ENCODE results near the gene IL34.
A peak's percentile ranks its signal among the peaks of the same experiment; 100 is the strongest.

Gene IL34

DNA sequence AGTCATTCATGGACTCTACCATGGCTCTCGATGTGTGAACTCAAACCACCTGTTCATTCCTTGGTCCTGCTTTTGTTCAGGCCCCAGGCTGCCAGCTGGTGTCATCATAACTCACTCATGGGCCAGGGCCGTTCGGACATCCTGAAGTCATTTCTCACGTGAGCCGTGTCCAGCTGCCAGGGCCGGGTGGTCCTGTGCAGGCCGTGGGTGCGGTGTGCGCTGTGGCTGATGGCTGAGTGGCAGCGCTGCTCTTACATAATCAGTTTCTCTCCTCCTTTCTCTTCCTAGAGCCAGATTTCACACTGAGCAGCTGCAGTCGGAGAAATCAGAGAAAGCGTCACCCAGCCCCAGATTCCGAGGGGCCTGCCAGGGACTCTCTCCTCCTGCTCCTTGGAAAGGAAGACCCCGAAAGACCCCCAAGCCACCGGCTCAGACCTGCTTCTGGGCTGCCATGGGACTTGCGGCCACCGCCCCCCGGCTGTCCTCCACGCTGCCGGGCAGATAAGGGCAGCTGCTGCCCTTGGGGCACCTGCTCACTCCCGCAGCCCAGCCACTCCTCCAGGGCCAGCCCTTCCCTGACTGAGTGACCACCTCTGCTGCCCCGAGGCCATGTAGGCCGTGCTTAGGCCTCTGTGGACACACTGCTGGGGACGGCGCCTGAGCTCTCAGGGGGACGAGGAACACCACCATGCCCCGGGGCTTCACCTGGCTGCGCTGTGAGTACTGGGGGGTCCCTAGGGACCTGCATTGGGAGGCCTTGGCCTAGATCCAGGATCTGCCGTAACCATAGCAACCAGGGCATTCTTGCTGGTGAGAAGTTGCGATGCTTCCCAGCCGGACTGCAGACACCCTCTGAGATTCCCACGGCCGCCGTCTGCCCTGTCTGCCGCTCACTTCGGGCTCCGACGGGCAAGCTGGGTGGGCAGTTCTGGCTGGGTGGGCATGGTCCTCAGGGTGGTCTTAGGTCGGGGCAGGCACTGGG, at the start of gene IL34:
TSS of gene IL34 (plus strand) at position 300 of the 982 bp plus-strand sequence. CDS start at position 689, 389 bp downstream.
- H3K27ac ChIP-seq, result no peak within 1 kb of the TSS
- TF ChIP-seq CTCF (conservative IDR thresholded peaks at IDR 0.05), result no peak

DNA sequence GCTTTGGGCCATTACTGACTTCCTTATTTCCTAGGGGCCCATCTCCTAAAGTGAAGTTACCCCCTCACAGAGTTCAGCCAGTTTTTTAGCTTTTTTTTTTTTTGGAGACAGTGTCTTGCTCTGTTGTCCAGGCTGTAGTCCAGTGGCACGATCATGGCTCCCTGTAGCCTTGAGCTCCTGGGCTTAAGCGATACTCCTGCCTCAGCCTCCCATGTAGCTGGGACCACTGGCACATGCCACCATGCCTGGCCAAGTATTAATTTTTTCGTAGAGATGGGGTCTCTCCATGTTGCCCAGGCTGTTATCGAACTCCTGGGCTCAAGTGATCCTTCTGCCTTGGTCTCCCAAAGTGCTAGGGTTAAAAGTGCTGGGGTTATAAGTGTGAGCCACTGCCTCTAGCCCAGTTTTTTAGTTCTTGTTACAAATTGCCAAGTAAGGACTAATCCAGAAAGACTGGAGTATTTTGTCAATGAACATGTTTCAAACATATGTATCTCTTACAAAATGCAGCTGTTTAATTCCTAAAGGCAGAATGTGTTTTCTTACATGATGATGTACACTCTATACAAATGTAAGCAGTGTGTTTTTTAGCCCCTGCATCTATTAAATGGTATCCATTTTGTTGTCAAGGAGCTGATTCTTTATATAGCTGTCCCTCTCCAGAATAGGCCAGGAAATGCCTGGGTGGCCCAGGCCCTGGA, 49.1 kb upstream of the IL34 start:
- no peak overlapping the region for H3K27ac ChIP-seq
- TF ChIP-seq CTCF (conservative IDR thresholded peaks at IDR 0.05), result no peak

- no peak for TF ChIP-seq CTCF (conservative IDR thresholded peaks at IDR 0.05)
- H3K27ac ChIP-seq, result peak overlapping the region; percentile 33
Observed at GRCh38 chr16:70598937-70599503, 47.3 kb upstream of the IL34 start.

- no peak overlapping the region for H3K27ac ChIP-seq
- TF ChIP-seq CTCF (conservative IDR thresholded peaks at IDR 0.05), result no peak
Observed at GRCh38 chr16:70600730-70601129, 45.6 kb upstream of the IL34 start.

- H3K27ac ChIP-seq, result no peak overlapping the region
- TF ChIP-seq CTCF (conservative IDR thresholded peaks at IDR 0.05), result no peak
Observed at GRCh38 chr16:70601576-70602575, 44.5 kb upstream of the IL34 start.

DNA sequence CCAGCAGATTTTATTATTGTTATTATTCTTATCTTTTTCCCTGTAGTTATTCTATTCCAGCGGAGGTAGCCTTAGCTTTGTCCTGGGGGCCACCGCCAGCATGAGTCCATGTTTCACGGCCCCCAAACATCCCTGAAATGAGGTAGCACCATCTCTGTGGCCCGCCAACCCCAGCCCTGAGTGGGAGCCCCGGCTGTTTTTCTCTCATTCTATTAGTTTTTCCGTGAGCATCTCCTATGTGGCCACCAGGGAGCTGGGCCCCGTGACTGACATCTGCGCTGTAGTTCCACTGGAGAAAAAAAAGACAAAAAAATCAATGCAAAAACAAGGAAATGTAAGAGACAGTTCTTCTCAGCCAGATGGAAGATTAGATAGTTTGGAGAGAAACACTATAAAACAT, 43.5 kb upstream of the IL34 start:
- TF ChIP-seq CTCF (conservative IDR thresholded peaks at IDR 0.05), result no peak
- H3K27ac ChIP-seq, result no peak overlapping the region

Measured in VCaP (cell line).